A549 (cell line): ENCODE results near the gene RAD18. TPM values are rescaled to one million over a fixed set of nuclear protein-coding genes. Genes with fewer than 3 reads are reported as not detected.

Experiments
- ATAC-seq, 2 experiments: fragments of 200-7000 bp in 1 of 2; fragments of >200 bp in 1 of 2; cut with Nextera tagmentation in 1 of 2; cut with Tn5 transposase in 1 of 2; 3 replicates each; pipeline versions ENCODE4 v1.8.0 to v1.9.1; 2018 to 2020; ENCODE audit warnings: mild to moderate bottlenecking in 1 of 2, moderate library complexity in 1 of 2
- CTCF ChIA-PET: fragments of 300-600 bp; sonication (Branson Sonifier 250); formaldehyde crosslinking; extraction: SDS; loops from one replicate; lab custom pipeline; 2021; ENCODE audit warnings: antibody characterized with exemption, inconsistent platforms; lab: Yijun Ruan, JAX
- POLR2A ChIA-PET: fragments of 350-600 bp; formaldehyde crosslinking; extraction: SDS; loops from one replicate; lab custom pipeline; 2021; ENCODE audit warnings: antibody characterized with exemption, inconsistent platforms; lab: Yijun Ruan, JAX
- DNase-seq, 2 experiments: peaks; one replicate each; pipeline versions ENCODE4 v3.0.0 to v3.0.0-alpha.2; 2011 to 2016; ENCODE audit warnings: low read depth in 1 of 2, low spot score in 1 of 2
- FAIRE-seq: peaks from 2 replicates; lab custom pipeline; 2011; peaks lifted over from hg19 to GRCh38; lab: Jason Lieb, UNC
- H3K27ac ChIP-seq, 2 experiments: fragments of >200 bp; sonication (Bioruptor Twin); formaldehyde crosslinking; 3 replicates each; pipeline ENCODE4 v1.5.1; 2016 to 2017
- H3K4me1 ChIP-seq: fragments of >200 bp; sonication (Bioruptor Twin); formaldehyde crosslinking; 3 replicates; pipeline ENCODE4 v1.6.1; 2016
- H3K4me2 ChIP-seq: fragments of >200 bp; sonication (Bioruptor Twin); formaldehyde crosslinking; 3 replicates; pipeline ENCODE4 v1.6.1; 2016
- H3K4me3 ChIP-seq: fragments of >200 bp; sonication (Bioruptor Twin); formaldehyde crosslinking; 3 replicates; pipeline ENCODE4 v1.5.1; 2016
- H3K9me3 ChIP-seq: fragments of >200 bp; sonication (Bioruptor Twin); formaldehyde crosslinking; 3 replicates; pipeline ENCODE4 v1.6.1; 2016
- CHD2 ChIP-seq: fragments of 150-350 bp; IDR thresholded peaks from 2 replicates; pipeline ENCODE4 v1.6.1; 2014; ENCODE audit warnings: low read length; ENCODE audit not compliant: partially characterized antibody
- CTCF ChIP-seq: fragments of >200 bp; sonication (Bioruptor Twin); formaldehyde crosslinking; IDR thresholded peaks from 3 replicates; pipeline ENCODE4 v1.5.1; 2016
- E2F6 ChIP-seq: IDR thresholded peaks from 2 replicates; pipeline ENCODE4 v1.6.1; 2012; ENCODE audit warnings: low read depth, borderline replicate concordance
- EP300 ChIP-seq, 2 experiments: fragments of >200 bp; sonication (Bioruptor Twin); formaldehyde crosslinking; IDR thresholded peaks; 2 replicates in 1 of 2; 3 replicates in 1 of 2; pipeline ENCODE4 v1.6.1; 2016 to 2017
- FOSL2 ChIP-seq, 2 experiments: fragments of 450-650 bp in 1 of 2; fragments of >200 bp in 1 of 2; sonication (Bioruptor Twin) in 1 of 2; formaldehyde crosslinking; IDR thresholded peaks; 2 replicates each; pipeline versions ENCODE4 v1.5.0 to v1.6.1; 2016 to 2020; ENCODE audit warnings: mild to moderate bottlenecking in 1 of 2, moderate library complexity in 1 of 2
- FOXS1 ChIP-seq: fragments of 250-450 bp; sonication (Bioruptor Pico); IDR thresholded peaks from 2 replicates; pipeline ENCODE4 v1.5.0; 2020; ENCODE audit warnings: mild to moderate bottlenecking, moderate library complexity
- GATA3 ChIP-seq: IDR thresholded peaks from 2 replicates; pipeline ENCODE4 v1.6.1; 2012; ENCODE audit warnings: borderline replicate concordance
- HDAC2 ChIP-seq: fragments of 200-600 bp; sonication (generic); IDR thresholded peaks from 2 replicates; pipeline ENCODE4 v1.6.1; 2016
- HOXB13 ChIP-seq: fragments of 250-450 bp; sonication (Bioruptor Pico); IDR thresholded peaks from 2 replicates; pipeline ENCODE4 v1.5.0; 2020; ENCODE audit warnings: low read depth, mild to moderate bottlenecking, moderate library complexity
- JUNB ChIP-seq: fragments of >200 bp; sonication (Bioruptor Twin); formaldehyde crosslinking; IDR thresholded peaks from 2 replicates; pipeline ENCODE4 v1.6.1; 2016
- KDM1A ChIP-seq: fragments of 200-600 bp; sonication (generic); IDR thresholded peaks from 2 replicates; pipeline ENCODE4 v1.6.1; 2016; ENCODE audit warnings: low read depth, mild to moderate bottlenecking
- KDM5A ChIP-seq: fragments of 200-600 bp; sonication (generic); IDR thresholded peaks from 2 replicates; pipeline ENCODE4 v1.6.1; 2016; ENCODE audit warnings: antibody characterized with exemption, mild to moderate bottlenecking
- MAFK ChIP-seq: fragments of 450-650 bp; IDR thresholded peaks from 2 replicates; pipeline ENCODE4 v1.6.1; 2014; ENCODE audit not compliant: partially characterized antibody
- MAX ChIP-seq: IDR thresholded peaks from 2 replicates; pipeline ENCODE4 v1.6.1; 2012
- MAZ ChIP-seq: fragments of 150-350 bp; IDR thresholded peaks from 2 replicates; pipeline ENCODE4 v1.6.1; 2014; ENCODE audit warnings: antibody characterized with exemption, low read depth, low read length, borderline replicate concordance
- MYC ChIP-seq: IDR thresholded peaks from 2 replicates; pipeline ENCODE4 v1.6.1; 2012; ENCODE audit warnings: mild to moderate bottlenecking, inconsistent platforms, low read length, improper control_type of control experiment, borderline replicate concordance
- NR3C1 ChIP-seq: fragments of >200 bp; sonication (Bioruptor Twin); formaldehyde crosslinking; IDR thresholded peaks from 3 replicates; pipeline ENCODE4 v1.6.1; 2017
- RARB ChIP-seq: fragments of 250-450 bp; sonication (Bioruptor Pico); IDR thresholded peaks from 2 replicates; pipeline ENCODE4 v1.8.0; 2021; ENCODE audit warnings: mild to moderate bottlenecking, moderate library complexity
- RCOR1 ChIP-seq: fragments of 150-350 bp; IDR thresholded peaks from 2 replicates; pipeline ENCODE4 v1.6.1; 2014; ENCODE audit warnings: antibody characterized with exemption, low read length, low read depth
- TFCP2L1 ChIP-seq: fragments of 250-450 bp; sonication (Bioruptor Pico); IDR thresholded peaks from 2 replicates; pipeline ENCODE4 v1.5.0; 2021; ENCODE audit warnings: mild to moderate bottlenecking
- ZFP36 ChIP-seq: fragments of 450-650 bp; IDR thresholded peaks from 2 replicates; pipeline ENCODE4 v1.6.1; 2014; ENCODE audit warnings: borderline replicate concordance; ENCODE audit not compliant: partially characterized antibody
- WGBS: methylation state at CpG from one replicate; pipeline ENCODE4 v1.1.6; 2017; ENCODE audit errors: missing lambda C conversion rate; 5-methylcytosine and 5-hydroxymethylcytosine counted together
- polyA plus RNA-seq, 4 experiments: library from polyadenylated mRNA; depleted of rRNA in 3 of 4; stranded (reverse); fragments of >200 nt; fragmentation: RNase III in 1 of 4; extraction: RNeasy Plus Mini Kit Qiagen cat#74134 plus additional on column Dnase treatment in 1 of 4; gene quantifications; 2 replicates in 3 of 4; 3 replicates in 1 of 4; pipeline ENCODE4 v1.2.3, GENCODE V29; 2011 to 2017

The RAD18 gene
- polyA plus RNA-seq, 2 of the 4 experiments (the other 2 are of a cell fraction): 11.8 to 23.2 TPM

- no peak overlapping the region for H3K4me2 ChIP-seq
- 28% methylated on average over 5 of the region's 6 CpGs for WGBS
- peaks cover 11% of the 10 kb centered on the region; the same call in 1 of the 3 replicates for H3K9me3 ChIP-seq
- no peaks in the 10 kb centered on the region for H3K4me1 ChIP-seq
- no peak for DNase-seq
- POLR2A ChIA-PET: no interaction called here
- no peak for TF ChIP-seq FOSL2 (IDR thresholded peaks at IDR 0.05)
- no peak for TF ChIP-seq FOSL2 (CRISPR knock-in tag; IDR thresholded peaks at IDR 0.05)
- no peak for TF ChIP-seq E2F6
- no peak for TF ChIP-seq KDM1A
- TF ChIP-seq EP300 (IDR thresholded peaks at IDR 0.05): no peak
- TF ChIP-seq CHD2: no peak
- TF ChIP-seq NR3C1: no peak
- no peak for TF ChIP-seq CTCF
- no peak for TF ChIP-seq GATA3
- TF ChIP-seq HDAC2: no peak
- TF ChIP-seq TFCP2L1 (CRISPR knock-in tag): no peak
- no peak for TF ChIP-seq HOXB13 (CRISPR knock-in tag)
- TF ChIP-seq FOXS1 (CRISPR knock-in tag): no peak
- no peak for TF ChIP-seq MYC
- no peak for TF ChIP-seq RARB (CRISPR knock-in tag)
- no peak for TF ChIP-seq JUNB
- TF ChIP-seq RCOR1: no peak
- no peak for TF ChIP-seq KDM5A
- TF ChIP-seq MAX: no peak
- TF ChIP-seq MAFK: no peak
- TF ChIP-seq, all 56 proteins: peak for 0
- CTCF ChIA-PET: interaction anchor here (1.0 to 2.9 kb wide), 5 partner anchors 9 to 323 kb away, joined by 3 to 20 read pairs (median 3); no protein-coding TSS in a partner anchor
- FAIRE-seq (no peak), ATAC-seq (no peak)
- H3K4me3 ChIP-seq: no peak overlapping the region
- no peak overlapping the region for H3K27ac ChIP-seq
These were observed 17.5 kb upstream of the RAD18 start for GRCh38 chr3:8980756-8981257.

GRCh38 chr3:8979262-8979661 lies 16.0 kb upstream of the RAD18 start:
- Histone ChIP-seq H3K4me2 (no peak overlapping the region), H3K4me1 (no peaks in the 10 kb centered on the region), H3K4me3 (no peak overlapping the region), H3K9me3 (peaks cover 11% of the 10 kb centered on the region; the same call in 1 of the 3 replicates), H3K27ac (no peak overlapping the region)
- 33% methylated on average over 1 of the region's 1 CpG for WGBS
- ATAC-seq (no peak), FAIRE-seq (no peak), DNase-seq (no peak)
- POLR2A ChIA-PET: no interaction called here
- CTCF ChIA-PET: interaction anchor here (1.1 to 11.6 kb wide), 6 partner anchors 8 to 322 kb away, joined by 3 to 190 read pairs (median 12); partner anchors contain the start of gene OXTR
- TF ChIP-seq MAZ: no peak

- 16% methylated on average over 3 of the region's 3 CpGs for WGBS
- no peak for FAIRE-seq
These were observed 15.3 kb upstream of the RAD18 start for GRCh38 chr3:8978551-8978950.

More at GRCh38 chr3:8978551-8978950, 15.3 kb upstream of the RAD18 start:
- Histone ChIP-seq H3K4me2 (no peak overlapping the region), H3K27ac (no peak overlapping the region), H3K9me3 (peaks cover 11% of the 10 kb centered on the region; the same call in 1 of the 3 replicates), H3K4me3 (no peak overlapping the region), H3K4me1 (no peaks in the 10 kb centered on the region)
- POLR2A ChIA-PET: no interaction called here
- CTCF ChIA-PET: interaction anchor here (1.4 to 11.6 kb wide), 4 partner anchors 8 to 322 kb away, joined by 3 to 190 read pairs (median 48); no protein-coding TSS in a partner anchor
- ATAC-seq: no peak
- no peak for DNase-seq
- no peak for TF ChIP-seq ZFP36
